ENCODE results near the gene PBRM1. TPM values are rescaled to one million over a fixed set of nuclear protein-coding genes. Genes with fewer than 3 reads are reported as not detected.
"Not testable (repeated sequence)": the region's sequence is repeated elsewhere in the genome, so short reads cannot be mapped to it uniquely, and the experiment has no call there.

The PBRM1 gene
- total RNA-seq, 1 donor from 2014 or later: 65.7 TPM

DNA sequence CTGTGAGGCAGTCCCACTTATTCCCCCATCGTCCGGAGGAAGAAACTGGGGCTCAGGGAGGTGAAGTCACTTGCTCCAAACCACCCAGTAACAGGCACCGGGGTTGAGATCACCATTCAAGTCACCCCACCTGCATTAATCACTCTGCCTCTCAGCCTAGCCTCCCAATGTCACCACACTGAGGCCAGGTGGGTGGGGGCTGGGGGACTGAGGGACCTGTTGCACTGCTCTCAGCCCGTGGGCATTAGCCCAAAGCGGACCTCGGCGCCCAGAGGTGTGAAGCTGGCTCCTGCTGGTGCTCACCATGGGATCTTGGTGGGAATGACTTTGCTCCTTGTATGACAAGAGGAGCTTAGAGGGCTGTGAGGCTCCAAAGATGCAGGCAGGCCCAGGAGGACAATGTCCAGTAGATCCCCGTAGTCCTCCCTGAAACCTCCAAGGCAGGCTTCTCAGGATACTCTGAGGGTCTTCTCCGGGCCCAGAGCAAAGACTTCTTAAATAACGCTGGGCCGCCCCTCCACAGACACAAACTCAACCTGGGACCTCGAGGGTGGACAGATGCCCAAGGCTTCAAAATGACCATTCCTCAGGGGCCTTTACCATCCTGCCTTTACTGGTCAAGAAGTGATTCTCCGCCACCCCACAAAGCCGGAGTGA, 153.7 kb downstream of the PBRM1 start:
- Mint-ChIP-seq H3K27me3 (no peaks in the 10 kb centered on the region), H3K4me1 (peaks cover 11% of the 10 kb centered on the region), H3K27ac (no peak overlapping the region), H3K4me3 (peak overlapping the region; percentile 81), H3K9me3 (no peaks in the 10 kb centered on the region), H3K36me3 (ENCODE audit: low read depth) (peaks cover 4% of the 10 kb centered on the region)
- intact Hi-C loops (cut with micrococcal nuclease): loop anchor here (10.0 kb wide), 2 partner anchors 337 to 363 kb away; partner anchors contain the start of genes ALAS1 and STIMATE
- no peak for DNase-seq

DNA sequence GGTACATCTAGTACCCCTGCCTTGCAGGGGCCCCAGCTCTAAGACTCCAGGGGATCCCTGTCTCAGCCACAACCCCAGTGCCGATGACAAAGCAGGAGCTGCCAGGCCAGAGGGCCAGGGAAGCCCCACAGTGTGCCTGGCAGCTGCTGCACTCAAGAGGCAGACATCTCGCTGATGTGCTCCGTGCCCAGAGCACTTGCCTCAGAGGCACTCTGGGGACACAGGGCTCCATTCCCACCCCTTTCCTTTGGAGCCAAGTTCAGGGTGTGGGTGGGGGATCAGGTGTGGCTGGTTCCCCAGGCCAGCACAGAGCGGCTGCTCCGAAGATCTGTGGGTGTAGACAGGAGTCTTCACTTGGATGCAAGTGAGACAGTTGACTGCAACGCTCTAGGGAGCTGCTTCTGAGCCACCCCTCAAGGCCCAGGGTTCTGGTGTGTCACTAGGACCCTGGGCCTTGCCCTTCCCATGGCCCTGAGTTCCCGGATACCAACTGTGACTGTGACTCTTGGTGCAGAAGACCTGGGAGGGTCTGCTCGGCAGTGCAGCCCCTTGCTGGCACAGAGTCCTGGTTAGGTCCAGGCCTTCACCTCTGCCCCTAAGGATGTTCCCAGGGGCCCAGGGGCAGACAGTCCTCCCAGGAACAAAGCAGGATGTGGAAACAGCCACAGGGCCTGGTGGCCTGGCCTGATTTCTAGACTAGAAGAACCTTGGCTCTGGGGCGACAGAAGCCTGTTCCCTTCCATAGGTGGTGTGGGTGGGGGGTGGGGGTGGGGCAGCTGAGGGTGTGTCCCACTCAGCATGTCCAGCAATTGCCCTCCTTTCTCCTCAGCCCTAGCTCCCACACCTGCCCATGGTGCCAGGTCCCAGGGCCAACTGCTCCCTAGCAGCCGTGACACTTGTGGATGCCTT, 154.5 kb downstream of the PBRM1 start:
- H3K4me3 Mint-ChIP-seq: no peak overlapping the region
- no peaks in the 10 kb centered on the region for H3K27me3 Mint-ChIP-seq
- no peaks in the 10 kb centered on the region for H3K9me3 Mint-ChIP-seq
- peaks cover 10% of the 10 kb centered on the region for H3K4me1 Mint-ChIP-seq
- peaks cover 2% of the 10 kb centered on the region for H3K36me3 Mint-ChIP-seq (ENCODE audit: low read depth)
- DNase-seq: no peak
- intact Hi-C loops (cut with micrococcal nuclease): loop anchor here (10.0 kb wide), 2 partner anchors 336 to 364 kb away; partner anchors contain the start of genes ALAS1 and STIMATE
- H3K27ac Mint-ChIP-seq: no peak overlapping the region

DNA sequence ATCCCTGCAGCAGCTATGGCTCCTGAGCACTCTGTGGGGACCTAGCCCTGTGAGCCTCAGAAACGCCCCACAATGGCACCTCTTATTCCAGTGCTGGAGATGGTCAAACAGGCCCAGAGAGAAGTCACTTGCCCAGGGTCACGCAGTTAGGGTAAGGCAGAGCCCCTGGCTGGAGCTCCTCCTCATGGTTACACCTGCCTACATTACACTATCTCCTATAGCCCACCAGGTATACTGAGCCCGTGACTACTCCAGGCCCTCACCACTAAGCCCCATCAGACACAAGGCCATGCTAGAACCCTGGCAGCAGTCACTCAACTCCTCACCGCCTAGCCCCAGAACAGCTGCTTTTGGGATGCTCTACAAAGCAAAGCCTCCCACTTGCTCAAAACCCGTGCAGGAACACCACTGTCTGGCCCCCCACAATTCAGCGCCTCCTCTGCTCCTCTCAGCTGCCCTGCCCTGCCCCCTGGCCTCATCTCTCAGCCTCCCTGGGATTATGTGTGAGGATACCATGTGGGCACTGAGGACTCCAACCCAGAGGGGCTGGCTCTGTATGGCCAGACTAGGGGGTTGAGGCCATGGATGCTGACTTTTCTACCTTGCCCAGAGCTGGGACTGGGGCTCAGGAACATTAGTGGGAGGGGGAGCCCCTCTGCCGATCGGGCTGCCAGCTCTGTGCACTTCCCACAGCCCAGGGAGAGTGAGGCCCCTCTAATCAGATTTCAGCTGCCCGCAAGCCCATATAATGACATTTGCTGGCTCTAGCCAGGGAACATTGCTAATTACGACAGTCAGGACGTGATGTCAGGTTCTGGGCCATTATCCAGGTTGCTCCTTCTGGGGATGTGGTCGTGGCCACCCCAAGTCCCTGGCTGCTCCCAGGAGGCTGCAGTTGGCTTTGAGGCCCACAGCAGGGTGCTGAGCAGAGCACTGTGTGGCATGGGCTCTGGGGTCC, 156.1 kb downstream of the PBRM1 start:
- Mint-ChIP-seq H3K4me1 (peaks cover 8% of the 10 kb centered on the region), H3K27me3 (no peaks in the 10 kb centered on the region), H3K27ac (no peak overlapping the region), H3K36me3 (ENCODE audit: low read depth) (peaks cover 2% of the 10 kb centered on the region), H3K9me3 (no peaks in the 10 kb centered on the region), H3K4me3 (no peak overlapping the region)
- intact Hi-C loops (cut with micrococcal nuclease): loop anchor here (10.0 kb wide), 2 partner anchors 335 to 365 kb away; partner anchors contain the start of genes ALAS1 and STIMATE
- no peak for DNase-seq

DNA sequence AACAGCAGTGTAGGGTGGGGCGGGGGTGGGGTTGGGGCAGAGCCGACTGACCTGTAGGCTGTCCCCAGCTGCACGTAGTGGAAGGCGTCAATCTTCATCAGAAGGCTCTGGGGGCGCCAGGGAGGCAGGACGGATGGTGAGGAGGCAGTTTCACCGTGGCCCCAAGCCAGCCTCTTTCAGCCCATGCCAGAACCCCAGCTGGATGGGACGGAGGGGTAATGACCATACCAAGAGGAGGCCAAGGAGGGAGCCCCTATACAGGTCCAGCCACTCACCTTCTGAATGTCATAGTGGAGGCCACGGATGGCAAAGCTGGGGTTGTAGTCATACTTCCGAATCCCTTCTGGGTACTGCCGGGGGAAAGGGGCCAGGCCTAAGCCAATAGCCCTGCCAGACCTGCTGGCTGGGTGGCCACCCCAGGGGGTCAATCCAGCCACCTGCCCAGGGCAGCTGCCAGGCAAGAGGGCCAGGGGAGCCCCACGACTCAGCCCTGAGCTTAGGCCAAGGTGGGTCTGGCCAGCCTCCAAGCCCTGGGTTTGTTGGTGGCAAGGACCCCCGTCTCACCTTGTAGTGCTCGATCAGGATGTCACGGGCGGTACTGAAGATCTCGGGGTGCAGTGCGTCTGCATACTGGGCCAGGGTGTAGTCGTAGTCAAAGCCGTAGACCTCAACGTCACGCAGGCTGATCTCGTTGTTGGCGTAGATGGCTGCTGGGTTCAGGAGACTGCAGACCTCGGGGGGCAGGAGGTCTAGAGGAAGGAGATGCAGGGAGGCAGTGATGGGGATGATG, 156.9 kb downstream of the PBRM1 start:
- intact Hi-C loops (cut with micrococcal nuclease): no loop called here
- no peak overlapping the region for H3K27ac Mint-ChIP-seq
- no peak for DNase-seq

DNA sequence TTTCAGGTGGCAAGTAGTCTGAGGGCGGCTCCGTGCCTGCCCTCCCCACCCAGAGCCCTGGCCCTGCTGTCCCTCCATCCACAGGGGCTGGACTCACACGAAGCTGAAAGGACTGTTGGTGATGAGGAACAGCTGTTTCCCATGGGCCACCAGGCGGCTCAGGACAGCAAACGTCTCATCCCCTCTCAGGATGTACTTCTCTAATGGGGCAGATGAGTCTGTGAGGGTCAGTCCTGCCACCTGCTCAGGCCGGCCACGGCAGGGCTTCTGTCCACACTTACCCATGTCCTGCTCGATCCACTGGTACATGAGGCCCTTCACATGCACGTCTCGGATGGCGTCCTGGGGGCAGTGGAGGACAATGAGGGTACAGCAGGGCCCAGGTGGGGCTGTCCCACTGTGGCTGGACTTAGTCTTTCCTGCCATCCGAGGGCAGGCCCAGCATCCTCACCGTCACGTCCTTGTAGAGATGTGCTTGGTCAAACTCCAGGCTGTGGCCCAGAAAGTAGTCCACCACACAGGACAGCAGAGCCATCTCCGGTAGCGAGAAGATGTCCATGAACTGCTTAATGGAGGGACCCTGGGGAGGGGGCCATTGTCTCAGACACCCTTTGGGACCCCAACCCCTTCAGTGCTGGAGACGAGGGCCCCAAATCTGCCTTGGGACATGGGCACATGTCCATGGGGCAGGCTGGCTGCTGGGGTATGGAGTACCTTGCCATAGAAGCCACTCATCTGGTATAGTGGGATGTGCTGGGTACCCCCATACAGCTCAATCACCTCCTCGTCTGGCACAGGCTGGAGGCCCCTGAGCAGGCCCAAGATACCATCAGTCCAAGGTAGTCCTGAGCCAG, 157.8 kb downstream of the PBRM1 start:
- H3K27ac Mint-ChIP-seq: no peak overlapping the region
- peaks cover 2% of the 10 kb centered on the region for H3K36me3 Mint-ChIP-seq (ENCODE audit: low read depth)
- DNase-seq: no peak
- no peaks in the 10 kb centered on the region for H3K9me3 Mint-ChIP-seq
- intact Hi-C loops (cut with micrococcal nuclease): no loop called here
- H3K27me3 Mint-ChIP-seq: no peaks in the 10 kb centered on the region
- H3K4me1 Mint-ChIP-seq: peaks cover 6% of the 10 kb centered on the region
- H3K4me3 Mint-ChIP-seq: no peak overlapping the region

More for the DNA sequence above, 156.9 kb downstream of the PBRM1 start:
- Mint-ChIP-seq H3K27me3 (no peaks in the 10 kb centered on the region), H3K4me1 (peaks cover 6% of the 10 kb centered on the region), H3K36me3 (ENCODE audit: low read depth) (peaks cover 2% of the 10 kb centered on the region), H3K4me3 (no peak overlapping the region), H3K9me3 (no peaks in the 10 kb centered on the region)

DNA sequence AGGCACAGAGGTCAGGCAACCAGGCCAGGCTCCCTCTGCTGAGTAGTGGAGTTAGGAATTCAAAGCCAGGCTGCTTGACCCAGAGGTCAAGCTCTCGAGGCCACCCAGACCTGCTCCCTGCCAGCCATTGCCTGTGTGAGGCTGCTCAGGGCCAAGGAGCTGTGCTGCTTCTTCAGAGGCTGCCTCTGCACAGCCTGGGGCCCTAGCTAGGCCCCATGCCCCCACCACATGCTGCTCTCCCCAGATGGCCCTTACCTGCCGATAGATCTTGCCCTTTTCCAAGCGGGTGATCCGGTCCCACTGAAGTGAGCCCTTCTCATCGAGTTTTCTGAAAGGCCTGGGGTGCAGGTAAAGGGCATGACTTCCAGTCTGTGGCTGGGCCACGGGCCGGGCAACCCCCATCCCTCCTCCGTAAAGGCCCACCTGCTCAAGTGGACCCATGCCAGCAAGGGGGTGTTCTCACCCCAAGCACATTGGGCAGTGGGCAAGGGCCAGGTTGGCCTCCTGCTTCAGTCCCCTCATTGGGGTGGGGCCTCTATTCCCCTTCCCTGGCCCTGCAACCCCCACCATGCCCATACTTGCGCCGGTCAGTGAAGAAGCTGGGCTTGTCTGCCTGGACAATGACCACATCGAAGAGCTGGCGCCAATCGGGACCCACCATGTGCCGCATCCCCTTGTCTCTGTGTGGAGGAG, 158.5 kb downstream of the PBRM1 start:
- intact Hi-C loops (cut with micrococcal nuclease): no loop called here
- no peak overlapping the region for H3K4me3 Mint-ChIP-seq
- DNase-seq: no peak
- H3K36me3 Mint-ChIP-seq (ENCODE audit: low read depth): peaks cover 2% of the 10 kb centered on the region
- no peak overlapping the region for H3K27ac Mint-ChIP-seq
- H3K27me3 Mint-ChIP-seq: no peaks in the 10 kb centered on the region
- peaks cover 1% of the 10 kb centered on the region for H3K4me1 Mint-ChIP-seq
- no peaks in the 10 kb centered on the region for H3K9me3 Mint-ChIP-seq

DNA sequence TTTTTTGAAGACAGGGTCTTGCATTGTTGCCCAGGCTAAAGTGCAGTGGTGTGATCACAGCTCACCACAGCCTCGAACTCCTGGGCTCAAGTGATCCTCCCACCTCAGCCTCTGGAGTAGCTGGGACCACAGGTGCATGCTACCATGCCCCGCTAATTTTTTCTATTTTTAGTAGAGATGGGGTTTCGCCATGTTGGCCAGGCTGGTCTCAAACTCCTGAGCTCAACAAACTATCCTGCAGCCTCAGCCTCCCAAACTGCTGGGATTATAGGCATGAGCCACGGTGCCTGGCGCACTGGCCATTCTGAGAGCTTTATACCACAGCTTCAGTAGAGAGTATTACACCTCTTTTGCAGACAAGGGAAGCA, 159.1 kb downstream of the PBRM1 start:
- intact Hi-C loops (cut with micrococcal nuclease); H3K27me3 Mint-ChIP-seq; H3K4me1 Mint-ChIP-seq; H3K36me3 Mint-ChIP-seq (ENCODE audit: low read depth); DNase-seq; H3K9me3 Mint-ChIP-seq; H3K4me3 Mint-ChIP-seq; H3K27ac Mint-ChIP-seq: not testable (repeated sequence)

DNA sequence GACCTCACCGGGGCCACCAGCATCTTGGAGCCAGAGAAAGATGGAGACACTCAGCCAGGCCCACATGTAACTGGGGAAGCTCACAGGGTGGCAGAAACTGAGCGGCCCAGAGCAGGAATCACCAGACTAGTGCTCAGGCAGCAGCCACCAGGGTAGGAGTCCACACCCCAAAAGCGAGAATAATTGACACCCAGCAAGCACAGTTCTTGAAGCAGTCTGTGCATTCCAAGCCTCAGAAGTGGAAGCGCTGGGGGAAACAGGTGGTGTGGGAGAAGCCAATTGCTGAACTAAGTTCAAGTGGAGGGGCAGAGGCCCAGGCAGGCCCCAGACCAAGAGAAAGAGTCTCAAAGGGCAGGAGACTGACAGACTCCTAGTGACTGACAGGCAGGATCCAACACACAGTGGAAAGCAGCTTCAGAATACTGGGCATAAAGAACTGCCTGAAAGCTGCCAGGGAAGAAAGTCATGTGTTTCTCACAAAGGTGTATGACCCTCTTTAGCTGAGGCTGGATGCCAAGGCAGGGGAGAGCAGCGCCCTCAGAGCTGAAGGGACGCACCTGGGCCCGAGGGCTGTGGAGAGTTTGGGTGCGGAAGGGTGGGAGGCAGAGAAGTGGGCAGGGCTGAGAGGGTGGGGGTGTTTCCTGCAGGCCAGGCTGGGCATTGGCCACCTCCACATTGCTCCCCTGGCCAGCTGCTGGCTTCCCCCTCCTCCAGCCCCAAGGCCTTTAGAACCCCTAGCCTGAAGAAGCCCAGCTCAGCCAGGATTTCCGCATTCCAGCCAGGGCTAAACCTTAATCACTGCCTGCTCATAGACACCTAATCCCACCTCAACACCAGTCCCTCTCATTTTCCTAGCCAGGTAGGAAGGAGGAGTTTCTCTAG, 159.8 kb downstream of the PBRM1 start:
- DNase-seq: no peak
- intact Hi-C loops (cut with micrococcal nuclease): no loop called here
- Mint-ChIP-seq H3K4me3 (no peak overlapping the region), H3K27ac (no peak overlapping the region), H3K27me3 (no peaks in the 10 kb centered on the region), H3K36me3 (ENCODE audit: low read depth) (peaks cover 2% of the 10 kb centered on the region), H3K4me1 (no peaks in the 10 kb centered on the region), H3K9me3 (no peaks in the 10 kb centered on the region)

DNA sequence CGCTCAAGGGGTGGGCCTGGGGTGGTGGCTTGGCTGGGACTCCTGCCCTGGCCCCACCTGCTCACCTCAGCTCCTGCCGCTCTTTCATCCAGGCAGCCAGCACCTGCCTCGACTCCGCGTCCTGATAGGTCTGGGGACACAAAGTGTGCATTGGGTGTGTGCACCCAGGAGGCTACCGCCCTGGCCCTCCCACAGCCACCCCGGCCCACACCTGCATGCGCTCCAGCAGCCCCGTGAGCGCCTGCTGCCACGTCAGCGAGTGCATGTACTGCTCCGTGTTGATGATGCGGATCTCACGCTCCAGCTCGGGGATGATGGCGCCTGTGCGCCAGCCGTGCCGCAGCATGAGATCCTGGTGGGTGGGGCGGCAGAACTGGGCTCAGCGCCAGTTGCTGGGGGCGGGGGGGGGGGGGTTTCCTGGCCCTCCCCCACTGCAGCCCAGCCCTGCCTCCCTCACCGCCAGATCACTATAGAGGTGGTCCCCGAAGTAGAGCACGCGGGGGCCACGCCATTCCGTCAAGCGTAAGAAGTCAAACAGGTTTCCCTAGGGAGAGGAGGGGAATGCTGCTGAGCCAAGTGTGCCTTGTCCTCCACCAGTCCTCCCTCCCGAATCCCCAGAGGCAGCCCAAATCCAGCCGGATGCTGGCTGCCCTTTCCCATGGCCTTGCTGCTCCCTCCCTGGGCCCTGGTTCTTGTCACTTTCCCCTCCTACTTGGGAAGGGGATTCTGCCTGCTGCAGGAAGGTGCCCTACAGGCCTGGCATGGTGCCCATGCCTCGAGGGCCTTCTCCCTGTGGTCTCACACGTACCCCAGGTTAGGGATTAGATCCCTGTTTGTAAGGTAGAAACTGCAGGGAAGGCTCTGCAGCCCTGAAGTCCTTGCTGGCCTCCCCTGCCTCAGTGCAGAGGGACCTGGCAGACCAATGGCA, 160.7 kb downstream of the PBRM1 start:
- no peak overlapping the region for H3K4me3 Mint-ChIP-seq
- H3K27ac Mint-ChIP-seq: no peak overlapping the region
- DNase-seq: no peak
- H3K36me3 Mint-ChIP-seq (ENCODE audit: low read depth): peaks cover 2% of the 10 kb centered on the region
- H3K4me1 Mint-ChIP-seq: no peaks in the 10 kb centered on the region
- intact Hi-C loops (cut with micrococcal nuclease): no loop called here
- no peaks in the 10 kb centered on the region for H3K9me3 Mint-ChIP-seq
- no peaks in the 10 kb centered on the region for H3K27me3 Mint-ChIP-seq

DNA sequence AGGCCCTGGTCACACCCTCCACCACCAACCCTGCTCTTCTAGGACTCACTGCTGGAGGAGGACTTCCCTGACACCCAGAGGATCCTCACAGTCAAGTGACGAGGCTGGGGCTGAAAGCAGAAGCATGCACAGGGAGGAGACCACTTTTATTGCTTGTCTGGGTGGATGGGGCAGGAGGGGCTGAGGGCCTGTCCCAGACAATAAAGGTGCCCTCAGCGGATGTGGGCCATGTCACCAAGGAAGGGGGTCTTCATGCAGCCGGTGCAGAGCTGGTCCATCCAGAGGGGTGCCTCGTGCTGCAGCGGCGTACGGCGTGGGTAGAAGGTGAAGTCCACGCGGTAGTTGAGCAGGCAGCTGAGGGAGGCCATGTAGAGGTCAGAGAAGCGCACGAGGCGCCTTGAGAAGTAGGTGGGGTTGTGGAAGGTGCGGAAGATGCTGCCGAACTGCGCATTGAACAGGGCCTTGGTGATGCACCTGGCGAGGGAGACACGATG, 161.4 kb downstream of the PBRM1 start:
- DNase-seq: no peak
- H3K36me3 Mint-ChIP-seq (ENCODE audit: low read depth): peaks cover 2% of the 10 kb centered on the region
- no peaks in the 10 kb centered on the region for H3K9me3 Mint-ChIP-seq
- H3K27me3 Mint-ChIP-seq: no peaks in the 10 kb centered on the region
- no peak overlapping the region for H3K27ac Mint-ChIP-seq
- intact Hi-C loops (cut with micrococcal nuclease): no loop called here
- no peak overlapping the region for H3K4me3 Mint-ChIP-seq
- no peaks in the 10 kb centered on the region for H3K4me1 Mint-ChIP-seq
